ENCODE measurements around the gene SIRT3. TPM values are rescaled to one million over a fixed set of nuclear protein-coding genes. Genes with fewer than 3 reads are reported as not detected.

SIRT3 gene
- polyA plus RNA-seq, 1 donor (not counting 4 experiments of a cell fraction or from before 2014, with no cell fraction given) = 12.6 TPM

DNA sequence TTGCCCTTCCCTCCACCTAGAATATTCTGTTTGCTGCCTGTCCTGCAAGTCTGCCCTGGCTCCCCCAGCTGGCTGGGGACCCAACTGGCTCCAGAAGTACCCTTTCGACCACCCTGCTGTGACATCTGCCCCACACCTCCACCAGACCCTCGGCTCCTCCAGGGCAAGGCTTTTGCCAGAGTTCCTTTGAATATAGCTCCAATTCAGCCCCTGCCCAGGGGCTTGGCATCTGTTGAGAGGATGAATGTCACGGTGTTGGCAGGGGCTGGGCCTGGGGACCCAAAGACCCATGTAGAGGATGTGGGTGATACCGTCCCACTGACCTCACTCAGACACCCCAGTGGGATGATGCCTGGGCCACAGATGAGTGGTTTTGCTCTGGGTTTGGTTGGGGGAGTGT is 46.0 kb upstream of the SIRT3 start:
- Histone ChIP-seq H3K79me2 (ENCODE audit: control insufficient read depth, insufficient read depth, low read length) (no peaks in the 10 kb centered on the region), H2AFZ (ENCODE audit: control insufficient read depth, low read length) (no peak overlapping the region), H3K9me1 (ENCODE audit: control insufficient read depth, extremely low read depth, insufficient read depth, low read length) (no peaks in the 10 kb centered on the region), H3K4me3 (ENCODE audit: control insufficient read depth in 2 of 3, extremely low read depth in 1 of 3, insufficient read depth in 2 of 3, low read depth in 1 of 3, low read length in 3 of 3) (no peak overlapping the region), H3K27ac (ENCODE audit: control insufficient read depth, insufficient read depth, low read length) (no peak overlapping the region), H3K4me1 (ENCODE audit: control insufficient read depth, extremely low read depth, insufficient read depth, low read length) (no peaks in the 10 kb centered on the region), H3K9ac (ENCODE audit: control insufficient read depth, extremely low read depth, insufficient read depth, low read length) (no peak overlapping the region), H3K4me2 (ENCODE audit: control insufficient read depth, extremely low read depth, insufficient read depth, low read depth, low read length) (no peak overlapping the region), H3K36me3 (ENCODE audit: control insufficient read depth in 2 of 2, extremely low read depth in 1 of 2, insufficient read depth in 2 of 2, low read length in 2 of 2) (no peaks in the 10 kb centered on the region), H3K9me3 (ENCODE audit: control insufficient read depth, low read depth, low read length) (no peaks in the 10 kb centered on the region), H3K27me3 (ENCODE audit: control insufficient read depth, extremely low read depth, insufficient read depth, low read length) (peaks cover 72% of the 10 kb centered on the region), H4K20me1 (ENCODE audit: control insufficient read depth, extremely low read depth, insufficient read depth, low read length) (no peaks in the 10 kb centered on the region)
- FAIRE-seq (no peak), DNase-seq (ENCODE audit: low read depth, low spot score) (no peak)
- dilution Hi-C loops (cut with MboI; ENCODE audit: extremely low pct_ligation_motif_present, low sequenced_read_pairs) = no loop called here
- no peak for TF ChIP-seq CTCF (optimal IDR thresholded peaks at IDR 0.05 in 1 of 3, IDR thresholded peaks at IDR 0.05 in 1 of 3, conservative IDR thresholded peaks at IDR 0.05 in 1 of 3; ENCODE audit: extremely low read depth in 1 of 3, insufficient read depth in 2 of 3, low read length in 3 of 3)
- TF ChIP-seq EZH2 (IDR thresholded peaks at IDR 0.05; ENCODE audit: low read length) = no peak

DNA sequence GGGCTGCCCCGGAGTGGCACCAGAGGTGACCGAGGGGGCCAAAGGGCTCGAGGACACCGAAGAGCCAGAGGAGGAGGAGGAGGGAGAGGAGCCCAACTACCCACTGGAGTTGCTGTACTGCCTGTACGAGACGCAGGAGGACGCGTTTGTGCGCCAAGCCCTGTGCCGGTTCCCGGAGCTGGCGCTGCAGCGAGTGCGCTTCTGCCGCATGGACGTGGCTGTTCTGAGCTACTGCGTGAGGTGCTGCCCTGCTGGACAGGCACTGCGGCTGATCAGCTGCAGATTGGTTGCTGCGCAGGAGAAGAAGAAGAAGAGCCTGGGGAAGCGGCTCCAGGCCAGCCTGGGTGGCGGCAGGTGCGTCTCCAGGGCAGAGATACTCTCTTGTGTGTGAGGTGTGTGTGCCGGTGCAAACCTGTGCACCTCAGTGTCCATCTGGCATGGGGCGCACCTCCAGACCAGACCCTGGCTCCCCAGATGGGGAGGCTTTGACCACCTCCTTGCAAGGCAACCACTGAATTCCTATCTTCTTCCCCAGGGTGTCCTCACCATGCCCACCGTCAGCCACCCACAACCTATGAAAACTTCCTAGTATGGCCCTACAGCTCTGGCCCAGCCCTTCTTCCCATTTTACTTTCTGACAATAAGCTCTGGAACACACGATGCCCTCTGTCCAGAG is 45.5 kb upstream of the SIRT3 start:
- no peak overlapping the region for H3K4me3 ChIP-seq (ENCODE audit: control insufficient read depth in 2 of 3, extremely low read depth in 1 of 3, insufficient read depth in 2 of 3, low read depth in 1 of 3, low read length in 3 of 3)
- H4K20me1 ChIP-seq (ENCODE audit: control insufficient read depth, extremely low read depth, insufficient read depth, low read length) = no peaks in the 10 kb centered on the region
- no peaks in the 10 kb centered on the region for H3K36me3 ChIP-seq (ENCODE audit: control insufficient read depth in 2 of 2, extremely low read depth in 1 of 2, insufficient read depth in 2 of 2, low read length in 2 of 2)
- H3K27ac ChIP-seq (ENCODE audit: control insufficient read depth, insufficient read depth, low read length) = no peak overlapping the region
- H3K9me3 ChIP-seq (ENCODE audit: control insufficient read depth, low read depth, low read length) = no peaks in the 10 kb centered on the region
- no peaks in the 10 kb centered on the region for H3K79me2 ChIP-seq (ENCODE audit: control insufficient read depth, insufficient read depth, low read length)
- H3K9ac ChIP-seq (ENCODE audit: control insufficient read depth, extremely low read depth, insufficient read depth, low read length) = no peak overlapping the region
- dilution Hi-C loops (cut with MboI; ENCODE audit: extremely low pct_ligation_motif_present, low sequenced_read_pairs) = no loop called here
- H3K4me2 ChIP-seq (ENCODE audit: control insufficient read depth, extremely low read depth, insufficient read depth, low read depth, low read length) = no peak overlapping the region
- H2AFZ ChIP-seq (ENCODE audit: control insufficient read depth, low read length) = no peak overlapping the region
- no peaks in the 10 kb centered on the region for H3K4me1 ChIP-seq (ENCODE audit: control insufficient read depth, extremely low read depth, insufficient read depth, low read length)
- FAIRE-seq (no peak), DNase-seq (ENCODE audit: low read depth, low spot score) (no peak)
- H3K27me3 ChIP-seq (ENCODE audit: control insufficient read depth, extremely low read depth, insufficient read depth, low read length) = peaks cover 67% of the 10 kb centered on the region
- no peaks in the 10 kb centered on the region for H3K9me1 ChIP-seq (ENCODE audit: control insufficient read depth, extremely low read depth, insufficient read depth, low read length)
- TF ChIP-seq CTCF (optimal IDR thresholded peaks at IDR 0.05 in 1 of 3, IDR thresholded peaks at IDR 0.05 in 1 of 3, conservative IDR thresholded peaks at IDR 0.05 in 1 of 3; ENCODE audit: extremely low read depth in 1 of 3, insufficient read depth in 2 of 3, low read length in 3 of 3) (no peak), EZH2 (IDR thresholded peaks at IDR 0.05; ENCODE audit: low read length) (no peak)

Measured in keratinocyte (primary cell).